Endothelial cell of umbilical vein (primary cell): ENCODE data around the gene ZIC1. TPM values are rescaled to one million over a fixed set of nuclear protein-coding genes. Genes with fewer than 3 reads are reported as not detected.

Experiments used
- BruUV-seq: library from RNA; stranded (reverse); fragments of 400-500 nt; replicated peaks from 2 replicates; lab custom pipeline; 2021; lab: Mats Ljungman, UMichigan
- CTCF ChIA-PET: fragments of 300-600, 350-600 bp; sonication (Branson Sonifier 250); formaldehyde crosslinking; loops from one replicate; lab custom pipeline; 2021; ENCODE audit warnings: antibody characterized with exemption, inconsistent platforms; lab: Charles Lee
- POLR2A ChIA-PET: fragments of 300-600, 350-600 bp; sonication (Branson Sonifier 250); formaldehyde crosslinking; loops from one replicate; lab custom pipeline; 2021; ENCODE audit warnings: antibody characterized with exemption, inconsistent platforms; lab: Charles Lee
- DNase-seq: peaks from one replicate; pipeline ENCODE4 v3.0.0-alpha.2; 2011; ENCODE audit warnings: low read depth, low spot score
- FAIRE-seq: peaks from 2 replicates; lab custom pipeline; 2011; peaks lifted over from hg19 to GRCh38; lab: Jason Lieb, UNC
- H2AFZ ChIP-seq: 2 replicates; pipeline ENCODE4 v1.6.0; 2012; ENCODE audit warnings: low read depth, low read length, control low read depth, inconsistent platforms
- H3K27ac ChIP-seq: 2 replicates; pipeline ENCODE4 v1.5.1; 2011; ENCODE audit warnings: low read depth, mild to moderate bottlenecking, control low read depth, low read length, moderate library complexity; ENCODE audit not compliant: insufficient read depth
- H3K27me3 ChIP-seq, 2 experiments: 2 replicates each; pipeline versions ENCODE4 v1.6.0 to v1.6.1; 2011; ENCODE audit warnings: low read length in 2 of 2, mixed read lengths in 1 of 2; ENCODE audit not compliant: control insufficient read depth in 2 of 2, insufficient read depth in 2 of 2
- H3K36me3 ChIP-seq, 2 experiments: 2 replicates in 1 of 2; 3 replicates in 1 of 2; pipeline ENCODE4 v1.5.1; 2011; ENCODE audit warnings: low read length in 2 of 2, mild to moderate bottlenecking in 1 of 2, moderate library complexity in 1 of 2; ENCODE audit not compliant: control insufficient read depth in 2 of 2, insufficient read depth in 2 of 2; ENCODE audit errors: extremely low read depth in 1 of 2
- H3K4me1 ChIP-seq: 3 replicates; pipeline ENCODE4 v1.5.1; 2011; ENCODE audit warnings: mild to moderate bottlenecking, low read length; ENCODE audit not compliant: control insufficient read depth, insufficient read depth; ENCODE audit errors: extremely low read depth
- H3K4me2 ChIP-seq: 2 replicates; pipeline ENCODE4 v1.6.1; 2011; ENCODE audit warnings: low read length, control low read depth, mixed read lengths; ENCODE audit not compliant: insufficient read depth
- H3K4me3 ChIP-seq, 3 experiments: fragments of 200-600 bp in 1 of 3; sonication (generic), shearing (Covaris generic) in 1 of 3; replicated peaks in 1 of 3; 2 replicates each; pipeline ENCODE4 v1.5.1; 2011 to 2016; ENCODE audit warnings: control low read depth in 3 of 3, low read length in 3 of 3, mild to moderate bottlenecking in 2 of 3, inconsistent platforms in 1 of 3, low read depth in 1 of 3, moderate library complexity in 1 of 3; ENCODE audit not compliant: insufficient read depth in 1 of 3
- H3K79me2 ChIP-seq: 2 replicates; pipeline ENCODE4 v1.6.0; 2012; ENCODE audit warnings: low read length, inconsistent platforms; ENCODE audit not compliant: control insufficient read depth, insufficient read depth
- H3K9ac ChIP-seq: replicated peaks from 2 replicates; pipeline ENCODE3; 2011; ENCODE audit warnings: low read length, control low read depth; ENCODE audit not compliant: insufficient read depth; ENCODE audit errors: extremely low read depth
- H3K9me1 ChIP-seq: replicated peaks from 3 replicates; pipeline ENCODE4 v1.6.0; 2011; ENCODE audit warnings: mild to moderate bottlenecking, low read length; ENCODE audit not compliant: control insufficient read depth, insufficient read depth; ENCODE audit errors: extremely low read depth
- H3K9me3 ChIP-seq: replicated peaks from 2 replicates; pipeline ENCODE4 v1.5.1; 2012; ENCODE audit warnings: low read length, inconsistent platforms; ENCODE audit not compliant: control insufficient read depth, insufficient read depth
- H4K20me1 ChIP-seq: replicated peaks from 2 replicates; pipeline ENCODE3; 2011; ENCODE audit warnings: mild to moderate bottlenecking, low read length; ENCODE audit not compliant: control insufficient read depth, insufficient read depth; ENCODE audit errors: extremely low read depth
- CTCF ChIP-seq, 2 donors: IDR thresholded peaks; 1 replicate in 1 of 2; 2 replicates in 1 of 2; pipeline ENCODE4 v1.5.1; 2011; ENCODE audit warnings: low read length in 2 of 2, mild to moderate bottlenecking in 2 of 2, moderate library complexity in 2 of 2, control low read depth in 1 of 2, inconsistent platforms in 1 of 2, low read depth in 1 of 2; ENCODE audit not compliant: insufficient read depth in 1 of 2; ENCODE audit errors: extremely low read depth in 1 of 2
- GATA2 ChIP-seq: IDR thresholded peaks from 2 replicates; pipeline ENCODE4 v1.7.0; 2011; ENCODE audit warnings: low read depth, mild to moderate bottlenecking, moderate library complexity, mixed read lengths, low read length; ENCODE audit not compliant: insufficient read length, insufficient read depth
- JUN ChIP-seq: IDR thresholded peaks from 2 replicates; pipeline ENCODE4 v1.6.1; 2011; ENCODE audit warnings: borderline replicate concordance, low read depth; ENCODE audit not compliant: insufficient read length, insufficient read depth
- POLR2AphosphoS5 ChIP-seq: IDR thresholded peaks from 2 replicates; pipeline ENCODE4 v1.6.1; 2012; ENCODE audit warnings: low read depth, mild to moderate bottlenecking, control low read depth, low read length, moderate library complexity; ENCODE audit not compliant: insufficient read depth
- dilution Hi-C: fragments of 300-500 bp; cut with MboI; formaldehyde crosslinking; loops from one replicate; pipeline ENCODE4 v1.15.0; 2019; ENCODE audit warnings: low sequenced_read_pairs; ENCODE audit not compliant: extremely low pct_ligation_motif_present
- intact Hi-C: fragments of 100-400 bp; cut with micrococcal nuclease; formaldehyde crosslinking; loops from one replicate; pipeline ENCODE4 v1.10.0; 2022
- polyA plus RNA-seq, 4 experiments: library from polyadenylated mRNA; depleted of rRNA in 3 of 4; stranded (reverse) in 3 of 4; unstranded in 1 of 4; fragments of >200 nt; gene quantifications; 2 replicates each; pipeline versions ENCODE4 v1.2.1 to v1.2.3, GENCODE V29; 2011 to 2012; ENCODE audit warnings: missing spikeins in 1 of 4
- total RNA-seq: library from RNA; stranded (reverse); gene quantifications from 2 replicates; pipeline ENCODE4 v1.2.3, GENCODE V29; 2021

ZIC1 gene
- total and polyA plus RNA-seq, 2 donors (not counting 3 experiments of a cell fraction or from before 2014, with no cell fraction given): not detected

GRCh38 chr3:147426931-147427330 lies 17.8 kb downstream of the ZIC1 start:
- intact Hi-C loops: no loop called here

More at GRCh38 chr3:147426931-147427330, 17.8 kb downstream of the ZIC1 start:
- Histone ChIP-seq H3K27ac (no peak overlapping the region), H3K36me3 (no peaks in the 10 kb centered on the region), H3K4me1 (no peaks in the 10 kb centered on the region), H3K9me1 (no peaks in the 10 kb centered on the region), H2AFZ (no peak overlapping the region), H3K9ac (no peak overlapping the region), H3K4me2 (no peak overlapping the region), H4K20me1 (peaks cover 3% of the 10 kb centered on the region), H3K4me3 (no peak overlapping the region), H3K79me2 (no peaks in the 10 kb centered on the region), H3K9me3 (no peaks in the 10 kb centered on the region), H3K27me3 (peaks cover 45 to 85% of the 10 kb centered on the region in 2 experiments)
- no peak for FAIRE-seq
- ChIA-PET CTCF (interaction anchor here (1.5 to 3.5 kb wide), 2 partner anchors 10 to 650 kb away, joined by 3 to 20 read pairs; no protein-coding TSS in a partner anchor), POLR2A (no interaction called here)
- dilution Hi-C loops: no loop called here
- TF ChIP-seq CTCF (IDR thresholded peaks at IDR 0.05; ENCODE audit: extremely low read depth in 1 of 2, insufficient read depth in 1 of 2, low read depth in 1 of 2, low read length in 2 of 2): no peak
- TF ChIP-seq GATA2: no peak
- no peak for TF ChIP-seq JUN
- TF ChIP-seq POLR2AphosphoS5: no peak
- no TSS peak for BruUV-seq
- no peak for DNase-seq
